Measurements from ENCODE around the gene MND1. TPM values are rescaled to one million over a fixed set of nuclear protein-coding genes. Genes with fewer than 3 reads are reported as not detected.

The MND1 gene
- total RNA-seq, 5 donors from 2014 or later (not counting 1 experiment from before 2014, with no cell fraction given): 0.53 to 1.1 (median 0.70) TPM; not detected in 2

DNA sequence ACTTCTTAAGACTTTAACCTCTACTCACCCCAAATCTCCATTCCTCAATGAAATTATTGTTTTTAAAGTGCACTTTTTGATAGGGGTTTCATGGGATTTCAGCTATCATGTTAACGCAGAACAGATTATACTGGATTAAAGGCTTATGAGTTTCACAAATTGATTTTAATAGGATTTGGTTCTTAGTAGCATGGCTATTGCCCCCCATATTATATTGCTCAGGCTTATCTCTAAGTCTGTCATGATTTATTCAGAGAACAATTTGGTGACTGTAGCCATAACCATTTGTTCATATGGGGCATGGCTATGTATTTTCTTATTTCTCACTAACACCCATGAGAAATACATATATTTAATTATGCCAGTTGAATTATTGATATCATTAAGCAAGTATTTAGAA lies 57.0 kb downstream of the MND1 start:
- H3K27me3 Mint-ChIP-seq: no peaks in the 10 kb centered on the region
- Histone ChIP-seq H3K27me3 (replicated peaks in 1 of 2; ENCODE audit: control insufficient read depth in 2 of 2, extremely low read depth in 1 of 2, insufficient read depth in 2 of 2, low read length in 1 of 2) (no peaks in the 10 kb centered on the region), H3K27ac (ENCODE audit: low read length) (no peak overlapping the region), H3K36me3 (ENCODE audit: control insufficient read depth in 2 of 2, extremely low read depth in 1 of 2, insufficient read depth in 1 of 2, low read length in 1 of 2) (no peaks in the 10 kb centered on the region), H3K9me3 (no peaks in the 10 kb centered on the region), H3K4me1 (ENCODE audit: control insufficient read depth in 1 of 2, extremely low read depth in 1 of 2, insufficient read depth in 2 of 2, low read length in 2 of 2) (no peaks in the 10 kb centered on the region), H3K4me3 (ENCODE audit: control insufficient read depth in 1 of 2, extremely low read depth in 1 of 2, low read length in 1 of 2) (no peak overlapping the region)
- peaks cover 13 to 14% (median 13%) of the 10 kb centered on the region in 3 donors for H3K4me1 Mint-ChIP-seq
- CTCF ChIA-PET: no interaction called here
- H3K27ac Mint-ChIP-seq: no peak overlapping the region
- peaks cover 0 to 1% (median 0%) of the 10 kb centered on the region in 3 donors for H3K9me3 Mint-ChIP-seq
- ATAC-seq (replicated peaks in 1 of 4) (no peak), DNase-seq (no peak)
- no peak overlapping the region for H3K4me3 Mint-ChIP-seq
- POLR2A ChIA-PET: no interaction called here
- WGBS (ENCODE audit: insufficient coverage): no CpG with 5 or more reads among the region's 1 CpG
- H3K36me3 Mint-ChIP-seq: peaks cover 1% of the 10 kb centered on the region

DNA sequence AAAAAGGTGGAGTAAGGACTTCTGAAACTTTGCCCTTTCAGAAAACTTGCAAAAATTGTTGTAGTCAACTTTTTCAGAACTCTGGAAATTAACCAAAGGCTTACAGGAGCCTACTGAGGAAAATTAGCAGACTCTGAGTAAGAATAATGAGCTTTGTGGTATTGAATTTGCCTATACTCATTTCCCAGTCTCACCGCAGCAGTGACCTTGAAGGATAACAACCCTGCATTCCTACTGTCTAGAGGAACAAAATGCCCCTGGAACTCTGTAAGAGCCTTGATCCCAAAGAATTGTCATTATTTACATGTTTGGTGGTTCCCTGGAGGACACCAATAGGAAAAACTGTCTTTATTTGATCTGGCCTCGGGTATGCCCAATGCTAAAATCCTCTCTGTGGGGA lies 57.9 kb downstream of the MND1 start:
- H3K36me3 Mint-ChIP-seq: peaks cover 3% of the 10 kb centered on the region
- ChIA-PET CTCF (interaction anchor here in 1 of 2 donors (0.7 kb wide), 1 partner anchor 36 kb away, joined by 3 read pairs; no protein-coding TSS in a partner anchor), POLR2A (no interaction called here)
- Histone ChIP-seq H3K4me3 (ENCODE audit: control insufficient read depth in 1 of 2, extremely low read depth in 1 of 2, low read length in 1 of 2) (no peak overlapping the region), H3K36me3 (ENCODE audit: control insufficient read depth in 2 of 2, extremely low read depth in 1 of 2, insufficient read depth in 1 of 2, low read length in 1 of 2) (no peaks in the 10 kb centered on the region), H3K4me1 (ENCODE audit: control insufficient read depth in 1 of 2, extremely low read depth in 1 of 2, insufficient read depth in 2 of 2, low read length in 2 of 2) (no peaks in the 10 kb centered on the region), H3K27me3 (replicated peaks in 1 of 2; ENCODE audit: control insufficient read depth in 2 of 2, extremely low read depth in 1 of 2, insufficient read depth in 2 of 2, low read length in 1 of 2) (no peaks in the 10 kb centered on the region), H3K27ac (ENCODE audit: low read length) (no peak overlapping the region), H3K9me3 (no peaks in the 10 kb centered on the region)
- DNase-seq (no peak), ATAC-seq (replicated peaks in 1 of 4) (no peak)
- no peak overlapping the region for H3K4me3 Mint-ChIP-seq
- H3K27me3 Mint-ChIP-seq: no peaks in the 10 kb centered on the region
- H3K27ac Mint-ChIP-seq: no peak overlapping the region
- peaks cover 0 to 3% (median 0%) of the 10 kb centered on the region in 3 donors for H3K9me3 Mint-ChIP-seq
- no CpG with 5 or more reads among the region's 2 CpGs for WGBS (ENCODE audit: insufficient coverage)
- peaks cover 13 to 14% (median 13%) of the 10 kb centered on the region in 3 donors for H3K4me1 Mint-ChIP-seq

DNA sequence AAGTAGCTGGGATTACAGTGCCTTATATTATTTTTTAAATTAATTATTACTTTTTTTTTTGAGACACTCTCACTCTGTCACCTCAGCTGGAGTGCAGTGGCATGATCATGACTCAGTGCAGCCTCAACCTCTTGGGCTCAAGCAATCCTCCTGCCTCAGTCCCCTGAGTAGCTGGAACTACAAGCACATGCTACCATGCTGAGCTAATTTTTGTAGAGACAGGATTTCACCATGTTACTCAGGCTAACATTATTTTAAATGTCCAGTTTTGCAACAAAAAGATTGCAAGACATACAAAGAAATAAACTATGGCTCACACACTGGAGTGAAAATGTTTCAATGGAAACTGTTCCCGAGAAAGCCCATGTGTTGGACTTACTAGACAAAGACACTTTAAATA lies 59.2 kb downstream of the MND1 start:
- H3K27me3 ChIP-seq (replicated peaks in 1 of 2; ENCODE audit: control insufficient read depth in 2 of 2, extremely low read depth in 1 of 2, insufficient read depth in 2 of 2, low read length in 1 of 2): no peaks in the 10 kb centered on the region
- ATAC-seq (replicated peaks in 1 of 4): no peak
- CTCF ChIA-PET: interaction anchor here in 1 of 2 donors (0.6 to 1.4 kb wide), 2 partner anchors 170 to 477 kb away, joined by 3 to 4 read pairs; no protein-coding TSS in a partner anchor
- Mint-ChIP-seq H3K4me3 (no peak overlapping the region), H3K36me3 (peaks cover 3% of the 10 kb centered on the region), H3K4me1 (peaks cover 7 to 8% (median 7%) of the 10 kb centered on the region in 3 donors), H3K9me3 (peaks cover 0 to 3% (median 0%) of the 10 kb centered on the region in 3 donors), H3K27me3 (no peaks in the 10 kb centered on the region), H3K27ac (no peak overlapping the region)
- H3K9me3 ChIP-seq: no peaks in the 10 kb centered on the region
- no peaks in the 10 kb centered on the region for H3K4me1 ChIP-seq (ENCODE audit: control insufficient read depth in 1 of 2, extremely low read depth in 1 of 2, insufficient read depth in 2 of 2, low read length in 2 of 2)
- POLR2A ChIA-PET: interaction anchor here in 1 of 2 donors (0.6 kb wide), 1 partner anchor 137 kb away, joined by 9 read pairs; no protein-coding TSS in a partner anchor
- H3K36me3 ChIP-seq (ENCODE audit: control insufficient read depth in 2 of 2, extremely low read depth in 1 of 2, insufficient read depth in 1 of 2, low read length in 1 of 2): no peaks in the 10 kb centered on the region
- no peak for DNase-seq
- no peak overlapping the region for H3K4me3 ChIP-seq (ENCODE audit: control insufficient read depth in 1 of 2, extremely low read depth in 1 of 2, low read length in 1 of 2)
- no CpG with 5 or more reads among the region's 1 CpG for WGBS (ENCODE audit: insufficient coverage)
- no peak overlapping the region for H3K27ac ChIP-seq (ENCODE audit: low read length)

DNA sequence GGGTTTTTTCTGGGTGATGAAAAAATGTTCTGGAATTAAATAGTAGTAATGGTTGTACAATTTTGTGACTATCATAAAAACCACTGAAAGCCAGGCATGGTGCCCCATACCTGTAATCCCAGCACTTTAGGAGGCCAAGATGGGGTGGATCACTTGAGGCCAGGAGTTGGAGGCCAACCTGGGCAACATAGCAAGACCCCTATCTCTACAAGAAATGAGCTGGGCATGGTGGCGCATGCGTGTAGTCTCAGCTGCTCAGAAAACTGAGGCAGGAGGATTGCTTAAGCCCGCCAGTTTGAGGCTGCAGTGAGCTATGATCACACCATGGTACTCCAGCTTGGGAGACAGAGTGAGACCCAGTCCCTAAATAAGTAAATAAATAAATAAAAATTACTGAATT lies 63.4 kb downstream of the MND1 start:
- CTCF ChIA-PET: no interaction called here
- Mint-ChIP-seq H3K27me3 (no peaks in the 10 kb centered on the region), H3K4me3 (no peak overlapping the region)

DNA sequence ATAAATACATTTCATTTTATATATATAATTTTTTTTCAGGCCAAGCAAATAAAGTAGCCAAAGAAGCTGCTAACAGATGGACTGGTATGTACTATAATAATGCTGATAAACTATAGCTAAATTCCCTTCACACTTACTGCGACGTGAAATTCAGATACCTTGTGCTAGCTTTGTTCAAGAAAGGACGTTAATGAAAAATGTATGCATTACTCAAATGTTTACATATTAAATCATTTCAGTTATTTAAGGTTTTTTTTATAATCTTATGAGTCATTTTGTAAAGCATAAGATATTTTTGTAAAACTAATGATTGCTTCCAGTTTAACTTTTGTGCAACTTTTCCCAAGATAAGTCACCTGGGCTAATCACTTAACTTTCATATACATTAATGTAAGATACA lies 64.4 kb downstream of the MND1 start:
- no peak overlapping the region for H3K4me3 Mint-ChIP-seq

More for the DNA sequence above, 63.4 kb downstream of the MND1 start:
- H3K4me1 ChIP-seq (ENCODE audit: control insufficient read depth in 1 of 2, extremely low read depth in 1 of 2, insufficient read depth in 2 of 2, low read length in 2 of 2): peaks cover 0 to 9% of the 10 kb centered on the region in 2 experiments
- H3K27ac ChIP-seq (ENCODE audit: low read length): no peak overlapping the region
- H3K9me3 ChIP-seq: no peaks in the 10 kb centered on the region
- Mint-ChIP-seq H3K27ac (no peak overlapping the region), H3K36me3 (peaks cover 3% of the 10 kb centered on the region), H3K9me3 (peaks cover 0 to 3% (median 0%) of the 10 kb centered on the region in 3 donors), H3K4me1 (peaks cover 7 to 9% (median 7%) of the 10 kb centered on the region in 3 donors)
- no CpG with 5 or more reads among the region's 3 CpGs for WGBS (ENCODE audit: insufficient coverage)
- no peaks in the 10 kb centered on the region for H3K27me3 ChIP-seq (replicated peaks in 1 of 2; ENCODE audit: control insufficient read depth in 2 of 2, extremely low read depth in 1 of 2, insufficient read depth in 2 of 2, low read length in 1 of 2)
- ATAC-seq (replicated peaks in 1 of 4): no peak
- no peak overlapping the region for H3K4me3 ChIP-seq (ENCODE audit: control insufficient read depth in 1 of 2, extremely low read depth in 1 of 2, low read length in 1 of 2)
- no peak for DNase-seq
- POLR2A ChIA-PET: no interaction called here
- no peaks in the 10 kb centered on the region for H3K36me3 ChIP-seq (ENCODE audit: control insufficient read depth in 2 of 2, extremely low read depth in 1 of 2, insufficient read depth in 1 of 2, low read length in 1 of 2)

DNA sequence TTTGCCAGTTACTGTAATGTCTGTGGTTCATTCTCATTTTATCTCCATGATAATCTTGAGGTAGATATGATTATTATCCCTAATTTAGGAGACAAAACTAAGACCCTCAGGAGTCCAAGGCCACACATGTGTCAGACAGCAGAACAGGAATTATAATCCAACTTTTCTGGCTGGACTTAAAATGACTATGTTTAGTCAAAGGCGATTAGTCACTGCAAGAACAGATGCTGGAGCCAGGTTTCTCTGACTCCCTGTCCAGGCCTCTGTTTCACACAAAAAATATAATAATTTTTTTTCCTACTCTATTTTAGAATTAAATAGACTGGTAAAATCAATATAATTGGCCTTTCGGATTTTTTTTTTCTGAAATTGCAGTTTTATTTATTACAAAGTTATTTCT lies 64.9 kb downstream of the MND1 start:
- Histone ChIP-seq H3K9me3 (no peaks in the 10 kb centered on the region), H3K4me3 (ENCODE audit: control insufficient read depth in 1 of 2, extremely low read depth in 1 of 2, low read length in 1 of 2) (no peak overlapping the region), H3K27me3 (replicated peaks in 1 of 2; ENCODE audit: control insufficient read depth in 2 of 2, extremely low read depth in 1 of 2, insufficient read depth in 2 of 2, low read length in 1 of 2) (no peaks in the 10 kb centered on the region), H3K27ac (ENCODE audit: low read length) (no peak overlapping the region), H3K4me1 (ENCODE audit: control insufficient read depth in 1 of 2, extremely low read depth in 1 of 2, insufficient read depth in 2 of 2, low read length in 2 of 2) (peaks cover 0 to 9% of the 10 kb centered on the region in 2 experiments), H3K36me3 (ENCODE audit: control insufficient read depth in 2 of 2, extremely low read depth in 1 of 2, insufficient read depth in 1 of 2, low read length in 1 of 2) (no peaks in the 10 kb centered on the region)
- 100% methylated on average over 1 of the region's 2 CpGs for WGBS (ENCODE audit: insufficient coverage)
- Mint-ChIP-seq H3K9me3 (peaks cover 0 to 3% (median 0%) of the 10 kb centered on the region in 3 donors), H3K36me3 (peaks cover 3% of the 10 kb centered on the region), H3K27me3 (no peaks in the 10 kb centered on the region), H3K27ac (no peak overlapping the region), H3K4me3 (no peak overlapping the region), H3K4me1 (peaks cover 7 to 9% (median 7%) of the 10 kb centered on the region in 3 donors)
- ATAC-seq (replicated peaks in 1 of 4): no peak
- POLR2A ChIA-PET: interaction anchor here (0.5 to 0.6 kb wide), 4 partner anchors 135 to 1772 kb away, joined by 3 read pairs; no protein-coding TSS in a partner anchor
- CTCF ChIA-PET: interaction anchor here (0.7 to 1.0 kb wide), 2 partner anchors 15 to 59 kb away, joined by 4 to 5 read pairs; no protein-coding TSS in a partner anchor
- no peak for DNase-seq

More for the DNA sequence above, 64.4 kb downstream of the MND1 start:
- CTCF ChIA-PET: interaction anchor here in 1 of 2 donors (1.0 kb wide), 1 partner anchor 16 kb away, joined by 4 read pairs; no protein-coding TSS in a partner anchor
- no peaks in the 10 kb centered on the region for H3K36me3 ChIP-seq (ENCODE audit: control insufficient read depth in 2 of 2, extremely low read depth in 1 of 2, insufficient read depth in 1 of 2, low read length in 1 of 2)
- H3K4me1 ChIP-seq (ENCODE audit: control insufficient read depth in 1 of 2, extremely low read depth in 1 of 2, insufficient read depth in 2 of 2, low read length in 2 of 2): peaks cover 0 to 9% of the 10 kb centered on the region in 2 experiments
- no peak overlapping the region for H3K4me3 ChIP-seq (ENCODE audit: control insufficient read depth in 1 of 2, extremely low read depth in 1 of 2, low read length in 1 of 2)
- no CpG with 5 or more reads among the region's 3 CpGs for WGBS (ENCODE audit: insufficient coverage)
- H3K9me3 Mint-ChIP-seq: peaks cover 0 to 3% (median 0%) of the 10 kb centered on the region in 3 donors
- ATAC-seq (replicated peaks in 1 of 4) (no peak), DNase-seq (no peak)
- no peaks in the 10 kb centered on the region for H3K27me3 Mint-ChIP-seq
- H3K27ac Mint-ChIP-seq: no peak overlapping the region
- H3K27me3 ChIP-seq (replicated peaks in 1 of 2; ENCODE audit: control insufficient read depth in 2 of 2, extremely low read depth in 1 of 2, insufficient read depth in 2 of 2, low read length in 1 of 2): no peaks in the 10 kb centered on the region
- H3K9me3 ChIP-seq: no peaks in the 10 kb centered on the region
- POLR2A ChIA-PET: interaction anchor here (0.5 to 0.6 kb wide), 5 partner anchors 21 to 1772 kb away, joined by 3 to 6 read pairs (median 3); no protein-coding TSS in a partner anchor
- no peak overlapping the region for H3K27ac ChIP-seq (ENCODE audit: low read length)
- H3K4me1 Mint-ChIP-seq: peaks cover 7 to 9% (median 7%) of the 10 kb centered on the region in 3 donors
- H3K36me3 Mint-ChIP-seq: peaks cover 3% of the 10 kb centered on the region
